ENCODE data around the gene NTN1.
"Not testable (repeated sequence)": the region's sequence is repeated elsewhere in the genome, so short reads cannot be mapped to it uniquely, and the experiment has no call there.

DNA sequence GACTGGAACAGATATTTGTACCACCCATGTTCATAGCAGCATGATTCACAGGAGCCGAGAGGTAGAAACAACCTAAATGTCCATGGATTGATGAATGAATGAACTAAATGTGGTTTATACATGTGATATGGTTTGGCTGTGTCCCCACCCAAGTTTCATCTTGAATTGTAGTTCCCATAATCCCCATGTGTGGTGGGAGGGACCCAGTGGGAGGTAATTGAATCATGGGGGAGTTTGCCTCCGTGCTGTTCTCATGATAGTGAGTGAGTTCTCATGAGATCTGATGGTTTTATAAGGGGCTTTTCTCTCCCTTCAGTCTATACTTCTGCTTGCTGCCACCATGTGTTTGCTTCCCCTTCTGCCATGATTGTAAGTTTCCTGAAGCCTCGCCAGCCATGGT is 81.9 kb downstream of the NTN1 start:
- TF ChIP-seq EZH2 (IDR thresholded peaks at IDR 0.05; ENCODE audit: low read depth); CTCF (conservative IDR thresholded peaks at IDR 0.05): not testable (repeated sequence)

Measured in PC-9 (cell line).